Bronchial epithelial cell (primary cell): ENCODE measurements around the gene TNS2. TPM values are rescaled to one million over a fixed set of nuclear protein-coding genes. Genes with fewer than 3 reads are reported as not detected.

Source experiments
- DNase-seq: peaks from one replicate; pipeline ENCODE4 v3.0.0-alpha.2; 2010; ENCODE audit warnings: low read depth
- FAIRE-seq: peaks from 2 replicates; lab custom pipeline; 2011; peaks lifted over from hg19 to GRCh38; lab: Jason Lieb, UNC
- H3K27me3 ChIP-seq: 2 replicates; pipeline ENCODE4 v1.5.1; 2011; ENCODE audit warnings: low read length; ENCODE audit not compliant: control insufficient read depth, insufficient read depth
- H3K36me3 ChIP-seq: 2 replicates; pipeline ENCODE4 v1.5.1; 2011; ENCODE audit warnings: low read length; ENCODE audit not compliant: control insufficient read depth, insufficient read depth
- H3K4me3 ChIP-seq: 2 replicates; pipeline ENCODE4 v1.5.1; 2011; ENCODE audit warnings: mild to moderate bottlenecking, low read depth, low read length, control low read depth
- total RNA-seq: library from RNA; depleted of rRNA; stranded (reverse); fragments of >200 nt; gene quantifications from 2 replicates; pipeline ENCODE4 v1.2.1, GENCODE V29; 2014
- TF ChIP-seq, protein P1 (sequence below): IDR thresholded peaks from 2 replicates; pipeline ENCODE4 v1.5.1; 2011; ENCODE audit warnings: mild to moderate bottlenecking, moderate library complexity, low read length, control low read depth, inconsistent platforms; ENCODE audit not compliant: insufficient read depth, severe bottlenecking

The TNS2 gene
- total RNA-seq, 1 donor from 2014 or later, result 1.3 TPM

DNA sequence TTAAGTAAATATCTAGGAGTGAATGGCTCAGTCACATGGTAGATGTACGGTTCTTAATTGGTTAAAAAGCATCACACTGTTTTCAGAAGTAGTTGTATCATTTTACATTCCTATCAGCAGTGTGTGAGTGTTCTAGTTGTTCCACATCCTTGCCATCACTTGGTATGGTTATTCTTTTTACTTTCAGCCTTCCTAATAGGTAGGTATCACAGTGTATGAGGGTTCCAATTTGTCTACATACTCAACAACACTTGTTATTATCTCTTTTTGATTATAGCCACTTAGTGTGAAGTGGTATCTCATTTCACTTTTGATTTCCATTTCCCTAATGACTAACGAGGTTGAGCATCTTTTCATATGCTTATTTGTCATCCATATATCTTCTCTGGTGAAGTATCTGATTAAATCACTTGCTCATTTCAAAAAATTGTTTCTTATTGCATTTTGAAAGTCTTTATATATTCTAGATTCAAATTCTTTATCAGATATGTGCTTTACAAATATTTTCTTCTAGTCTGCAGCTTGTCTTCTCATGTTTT lies 32.8 kb downstream of the TNS2 start:
- FAIRE-seq (no peak), DNase-seq (no peak)
- H3K27me3 ChIP-seq, result no peaks in the 10 kb centered on the region
- H3K36me3 ChIP-seq, result no peaks in the 10 kb centered on the region
- no peak overlapping the region for H3K4me3 ChIP-seq
- TF ChIP-seq, protein P1, sequence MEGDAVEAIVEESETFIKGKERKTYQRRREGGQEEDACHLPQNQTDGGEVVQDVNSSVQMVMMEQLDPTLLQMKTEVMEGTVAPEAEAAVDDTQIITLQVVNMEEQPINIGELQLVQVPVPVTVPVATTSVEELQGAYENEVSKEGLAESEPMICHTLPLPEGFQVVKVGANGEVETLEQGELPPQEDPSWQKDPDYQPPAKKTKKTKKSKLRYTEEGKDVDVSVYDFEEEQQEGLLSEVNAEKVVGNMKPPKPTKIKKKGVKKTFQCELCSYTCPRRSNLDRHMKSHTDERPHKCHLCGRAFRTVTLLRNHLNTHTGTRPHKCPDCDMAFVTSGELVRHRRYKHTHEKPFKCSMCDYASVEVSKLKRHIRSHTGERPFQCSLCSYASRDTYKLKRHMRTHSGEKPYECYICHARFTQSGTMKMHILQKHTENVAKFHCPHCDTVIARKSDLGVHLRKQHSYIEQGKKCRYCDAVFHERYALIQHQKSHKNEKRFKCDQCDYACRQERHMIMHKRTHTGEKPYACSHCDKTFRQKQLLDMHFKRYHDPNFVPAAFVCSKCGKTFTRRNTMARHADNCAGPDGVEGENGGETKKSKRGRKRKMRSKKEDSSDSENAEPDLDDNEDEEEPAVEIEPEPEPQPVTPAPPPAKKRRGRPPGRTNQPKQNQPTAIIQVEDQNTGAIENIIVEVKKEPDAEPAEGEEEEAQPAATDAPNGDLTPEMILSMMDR, result no peak

DNA sequence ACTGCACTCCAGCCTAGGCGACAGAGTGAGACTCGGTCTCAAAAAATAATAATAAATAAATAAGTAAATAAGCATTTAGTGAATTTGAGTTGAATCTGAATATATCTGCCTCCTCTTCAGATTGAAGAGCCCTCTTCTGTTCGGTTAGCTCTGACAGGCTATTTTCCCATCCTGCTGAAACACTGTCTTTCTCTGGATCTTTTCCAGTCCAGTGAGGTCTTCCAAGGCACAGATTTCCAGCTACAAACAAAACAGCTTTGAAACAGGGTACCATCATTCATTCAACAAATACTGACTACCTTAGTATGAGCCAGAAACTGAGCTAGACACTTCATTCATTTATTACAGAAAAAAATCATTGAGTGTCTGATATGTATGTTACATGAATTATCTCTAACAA lies 36.5 kb downstream of the TNS2 start:
- DNase-seq, result no peak

DNA sequence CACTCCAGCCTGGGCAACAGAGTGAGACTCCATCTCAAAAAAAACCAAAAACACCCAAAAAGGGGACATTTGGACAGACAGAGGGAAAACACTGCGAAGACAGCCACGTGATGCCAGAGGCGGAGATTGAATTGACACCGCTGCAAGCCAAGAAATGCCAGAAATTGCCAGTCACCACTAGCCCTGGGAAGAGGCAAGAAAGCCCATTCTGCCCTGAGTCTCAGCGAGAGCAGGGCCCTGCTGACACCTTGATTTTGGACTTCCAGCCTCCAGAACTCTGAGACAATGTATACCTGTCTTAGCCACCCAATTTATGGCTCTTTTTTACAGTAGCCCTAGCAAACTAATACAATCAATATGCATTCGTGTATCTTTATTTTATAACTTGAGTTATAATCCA lies 40.2 kb downstream of the TNS2 start:
- TF ChIP-seq, protein P1, result no peak
- FAIRE-seq, result no peak
- no peak for DNase-seq

More for the DNA sequence above, 36.5 kb downstream of the TNS2 start:
- Histone ChIP-seq H3K36me3 (no peaks in the 10 kb centered on the region), H3K27me3 (no peaks in the 10 kb centered on the region), H3K4me3 (no peak overlapping the region)
- TF ChIP-seq, protein P1, result no peak
- FAIRE-seq, result no peak

DNA sequence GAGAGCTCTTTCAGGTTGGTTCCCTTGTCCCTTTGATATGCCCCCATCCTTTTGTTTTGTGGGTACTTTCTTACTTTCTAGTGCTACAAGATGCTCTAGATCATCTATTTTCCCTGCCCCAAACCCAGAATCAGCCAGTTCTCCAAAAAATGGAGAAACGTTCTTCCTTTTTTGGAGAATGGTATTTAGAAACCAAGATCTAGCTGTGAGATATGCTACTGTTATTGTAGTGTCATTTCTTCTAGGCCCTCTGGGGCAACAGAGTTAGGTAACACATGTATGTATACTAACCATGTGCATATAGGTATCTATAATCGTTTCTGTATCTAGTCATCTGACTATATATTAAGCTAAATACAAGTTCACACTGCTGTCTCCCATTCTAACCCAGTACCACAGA lies 40.7 kb downstream of the TNS2 start:
- DNase-seq, result no peak
- no peaks in the 10 kb centered on the region for H3K27me3 ChIP-seq
- FAIRE-seq, result no peak
- no peaks in the 10 kb centered on the region for H3K36me3 ChIP-seq
- H3K4me3 ChIP-seq, result no peak overlapping the region
- TF ChIP-seq, protein P1, result no peak

More for the DNA sequence above, 40.2 kb downstream of the TNS2 start:
- Histone ChIP-seq H3K36me3 (no peaks in the 10 kb centered on the region), H3K4me3 (no peak overlapping the region), H3K27me3 (no peaks in the 10 kb centered on the region)

DNA sequence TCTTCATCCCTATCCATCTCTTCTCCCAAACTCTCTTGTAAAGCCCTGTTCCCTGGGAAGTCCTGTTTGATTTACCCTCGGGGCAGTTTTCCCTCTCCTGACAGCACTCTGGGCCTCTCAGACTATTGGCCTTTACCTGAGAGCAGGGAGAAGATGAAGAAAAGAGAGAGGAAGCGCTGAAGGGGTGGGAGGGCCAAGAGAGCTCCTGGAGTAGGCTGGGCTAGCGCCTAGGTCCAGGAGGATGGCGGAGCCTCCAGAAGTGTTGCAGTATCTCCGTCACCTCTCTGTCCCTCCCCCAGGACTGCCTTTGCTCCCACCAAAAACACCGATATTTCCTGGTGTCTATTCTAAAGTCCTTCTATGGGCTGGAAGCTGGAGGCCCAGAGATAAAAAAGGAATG lies 41.9 kb downstream of the TNS2 start:
- no peaks in the 10 kb centered on the region for H3K36me3 ChIP-seq
- TF ChIP-seq, protein P1, result no peak
- no peaks in the 10 kb centered on the region for H3K27me3 ChIP-seq
- H3K4me3 ChIP-seq, result no peak overlapping the region
- FAIRE-seq, result no peak
- DNase-seq, result no peak

DNA sequence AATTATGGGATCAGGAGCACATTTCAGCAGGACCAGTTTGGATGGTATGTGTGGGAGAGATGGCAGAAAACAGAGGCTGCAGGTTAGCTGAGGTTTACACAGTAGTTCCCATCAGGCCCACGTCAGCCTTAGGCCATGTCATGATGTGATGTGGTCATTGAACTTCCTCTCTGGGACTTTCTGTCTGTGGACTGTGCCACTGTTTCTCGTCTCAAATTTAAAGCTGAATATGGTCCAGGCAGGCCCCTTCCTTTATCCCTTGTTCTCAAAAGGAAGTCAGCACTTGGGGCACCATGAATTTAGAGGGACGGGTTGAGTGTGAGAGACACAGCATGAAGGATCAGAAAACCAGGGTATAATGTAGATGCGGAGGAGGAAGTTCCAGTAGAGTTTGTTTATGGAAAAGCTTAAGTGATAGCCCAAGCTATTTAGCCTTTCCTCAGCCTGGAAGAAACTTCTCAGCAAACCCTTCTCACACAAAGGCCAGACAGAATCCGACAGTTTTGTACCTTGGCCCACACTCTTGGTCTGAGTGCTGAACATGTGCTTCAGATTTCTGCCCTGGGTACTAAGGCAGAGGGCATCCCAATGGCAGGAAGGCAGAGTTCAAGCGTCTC lies 44.0 kb downstream of the TNS2 start:
- no peaks in the 10 kb centered on the region for H3K36me3 ChIP-seq
- TF ChIP-seq, protein P1, result no peak
- FAIRE-seq (no peak), DNase-seq (no peak)
- no peak overlapping the region for H3K4me3 ChIP-seq
- H3K27me3 ChIP-seq, result no peaks in the 10 kb centered on the region
